Trophoblast cell (in vitro differentiated cells and primary cell): ENCODE results near the gene LAMB4.

Experiments
- DNase-seq, 2 donors: peaks; one replicate each; pipeline ENCODE4 v3.0.0-alpha.2; 2016
- H2AFZ ChIP-seq: 2 replicates; pipeline ENCODE4 v1.6.1; 2013; ENCODE audit warnings: low read length, moderate library complexity, mild to moderate bottlenecking; ENCODE audit not compliant: insufficient read depth, poor library complexity
- H2AK5ac ChIP-seq: 2 replicates; pipeline ENCODE4 v1.6.1; 2013; ENCODE audit warnings: mild to moderate bottlenecking, low read length
- H2BK120ac ChIP-seq: 2 replicates; pipeline ENCODE4 v1.6.1; 2013; ENCODE audit warnings: low read length, mild to moderate bottlenecking, moderate library complexity; ENCODE audit not compliant: insufficient read depth, poor library complexity
- H2BK12ac ChIP-seq: 2 replicates; pipeline ENCODE4 v1.6.1; 2013; ENCODE audit warnings: mild to moderate bottlenecking, low read length, moderate library complexity
- H2BK5ac ChIP-seq: 2 replicates; pipeline ENCODE4 v1.6.1; 2013; ENCODE audit warnings: low read length, low read depth, moderate library complexity, mild to moderate bottlenecking; ENCODE audit not compliant: poor library complexity
- H3K14ac ChIP-seq: 2 replicates; pipeline ENCODE4 v1.6.1; 2013; ENCODE audit warnings: mild to moderate bottlenecking, low read length
- H3K18ac ChIP-seq: 2 replicates; pipeline ENCODE4 v1.6.1; 2013; ENCODE audit warnings: mild to moderate bottlenecking, low read length
- H3K23ac ChIP-seq: 2 replicates; pipeline ENCODE4 v1.6.1; 2013; ENCODE audit warnings: low read length
- H3K27ac ChIP-seq: 2 replicates; pipeline ENCODE4 v1.5.1; 2013; ENCODE audit warnings: low read depth, mild to moderate bottlenecking, inconsistent platforms, low read length, moderate library complexity
- H3K27me3 ChIP-seq: 2 replicates; pipeline ENCODE4 v1.6.1; 2013; ENCODE audit warnings: inconsistent platforms, mild to moderate bottlenecking, low read length, moderate library complexity; ENCODE audit not compliant: insufficient read depth
- H3K36me3 ChIP-seq, 2 experiments: 1 replicate in 1 of 2; 2 replicates in 1 of 2; pipeline ENCODE4 v1.6.1; 2013; ENCODE audit warnings: low read length in 2 of 2, mild to moderate bottlenecking in 2 of 2, moderate library complexity in 1 of 2; ENCODE audit not compliant: insufficient read depth in 2 of 2, control insufficient read depth in 1 of 2
- H3K4ac ChIP-seq: 2 replicates; pipeline ENCODE4 v1.6.1; 2013; ENCODE audit warnings: low read depth, mild to moderate bottlenecking, low read length, moderate library complexity
- H3K4me1 ChIP-seq, 2 experiments: 1 replicate in 1 of 2; 2 replicates in 1 of 2; pipeline ENCODE4 v1.6.1; 2013; ENCODE audit warnings: low read length in 2 of 2, mild to moderate bottlenecking in 2 of 2, moderate library complexity in 1 of 2; ENCODE audit not compliant: insufficient read depth in 2 of 2, control insufficient read depth in 1 of 2
- H3K4me2 ChIP-seq: 2 replicates; pipeline ENCODE4 v1.6.1; 2013; ENCODE audit warnings: inconsistent platforms, mild to moderate bottlenecking, low read length, moderate library complexity
- H3K4me3 ChIP-seq: 2 replicates; pipeline ENCODE4 v1.5.1; 2013; ENCODE audit warnings: mild to moderate bottlenecking, low read depth, low read length, inconsistent platforms
- H3K79me1 ChIP-seq: one replicate; pipeline ENCODE4 v1.6.1; 2013; ENCODE audit warnings: low read length
- H3K79me2 ChIP-seq: 2 replicates; pipeline ENCODE4 v1.6.1; 2013; ENCODE audit warnings: low read length, mild to moderate bottlenecking; ENCODE audit not compliant: control insufficient read depth, insufficient read depth, poor library complexity
- H3K9ac ChIP-seq: 2 replicates; pipeline ENCODE4 v1.6.1; 2013; ENCODE audit warnings: mild to moderate bottlenecking, low read length
- H3K9me3 ChIP-seq: 2 replicates; pipeline ENCODE4 v1.6.1; 2013; ENCODE audit warnings: low read depth, mild to moderate bottlenecking, control low read depth, inconsistent platforms, low read length; ENCODE audit not compliant: insufficient read depth
- H4K12ac ChIP-seq: 2 replicates; pipeline ENCODE4 v1.6.1; 2013; ENCODE audit warnings: low read depth, mild to moderate bottlenecking, low read length, moderate library complexity
- H4K8ac ChIP-seq: 2 replicates; pipeline ENCODE4 v1.6.1; 2013; ENCODE audit warnings: low read depth, mild to moderate bottlenecking, low read length, moderate library complexity
- H4K91ac ChIP-seq: one replicate; pipeline ENCODE4 v1.6.1; 2013; ENCODE audit warnings: low read depth, mild to moderate bottlenecking, low read length, moderate library complexity
- WGBS: extraction: QIAGEN DNeasy Blood & Tissue Kit; methylation state at CpG from one replicate; pipeline ENCODE4 v1.1.7; 2013; ENCODE audit warnings: missing lambda C conversion rate; ENCODE audit not compliant: insufficient read length, insufficient coverage; ENCODE audit errors: extremely low coverage; 5-methylcytosine and 5-hydroxymethylcytosine counted together

Gene LAMB4

DNA sequence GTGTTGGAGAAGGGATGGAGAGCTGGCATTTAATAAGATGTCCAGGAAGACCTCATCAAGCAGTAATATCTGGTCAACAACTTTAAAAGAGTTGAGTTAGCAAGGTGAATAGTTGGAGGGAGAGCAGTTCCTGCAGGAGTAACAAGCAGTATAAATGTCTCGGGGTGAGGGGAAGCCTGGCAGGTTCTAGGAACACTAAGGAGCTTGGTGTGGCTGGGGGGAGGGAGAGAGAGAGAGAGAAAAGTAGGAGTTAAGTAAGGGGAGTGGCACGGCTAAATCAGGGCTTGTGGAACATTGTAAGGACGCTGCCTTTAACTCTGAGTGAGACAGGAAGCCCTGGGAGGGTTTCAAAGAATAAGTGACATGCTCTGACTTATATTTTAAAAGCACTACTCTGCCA lies 22.0 kb upstream of the LAMB4 start:
- no peak overlapping the region for H3K27ac ChIP-seq
- no peaks in the 10 kb centered on the region for H3K79me2 ChIP-seq
- H3K4me1 ChIP-seq, result no peaks in the 10 kb centered on the region
- H3K4me3 ChIP-seq, result no peak overlapping the region
- no peak overlapping the region for H4K8ac ChIP-seq
- no peak overlapping the region for H3K23ac ChIP-seq
- no peak overlapping the region for H2BK5ac ChIP-seq
- H4K91ac ChIP-seq, result no peak overlapping the region
- no CpG with 5 or more reads among the region's 3 CpGs for WGBS
- H3K14ac ChIP-seq, result no peak overlapping the region
- no peak for DNase-seq
- no peak overlapping the region for H2AFZ ChIP-seq
- H3K9me3 ChIP-seq, result no peaks in the 10 kb centered on the region
- no peak overlapping the region for H3K4me2 ChIP-seq
- H3K36me3 ChIP-seq, result no peaks in the 10 kb centered on the region
- no peak overlapping the region for H3K18ac ChIP-seq
- H3K79me1 ChIP-seq, result no peaks in the 10 kb centered on the region
- H3K27me3 ChIP-seq, result no peaks in the 10 kb centered on the region
- no peak overlapping the region for H3K9ac ChIP-seq
- no peak overlapping the region for H2AK5ac ChIP-seq
- H2BK12ac ChIP-seq, result no peak overlapping the region
- H2BK120ac ChIP-seq, result no peak overlapping the region
- H4K12ac ChIP-seq, result no peak overlapping the region
- H3K4ac ChIP-seq, result no peak overlapping the region

DNA sequence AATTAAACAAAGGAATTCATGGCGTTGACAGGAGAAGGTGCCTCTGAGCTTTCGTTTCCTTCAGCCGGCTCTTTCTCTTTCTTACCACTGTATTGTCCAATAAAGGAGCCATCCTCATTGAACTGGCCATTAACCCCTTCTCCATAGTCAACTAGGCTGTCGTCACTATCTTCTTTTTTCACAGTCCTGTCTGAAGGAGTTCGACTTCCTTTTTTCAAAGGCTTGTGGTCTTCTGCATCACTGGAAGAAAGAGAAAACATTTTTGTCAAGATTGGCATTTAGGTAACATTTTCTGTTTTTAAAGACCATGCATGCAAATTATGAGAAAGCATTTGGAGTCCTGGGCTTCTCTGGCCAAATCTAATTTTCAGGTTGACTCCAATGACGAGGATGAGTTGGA lies 19.7 kb upstream of the LAMB4 start:
- H3K79me2 ChIP-seq, result no peaks in the 10 kb centered on the region
- no peak overlapping the region for H3K18ac ChIP-seq
- H2BK120ac ChIP-seq, result no peak overlapping the region
- no peak overlapping the region for H3K4me3 ChIP-seq
- no peaks in the 10 kb centered on the region for H3K36me3 ChIP-seq
- H3K23ac ChIP-seq, result no peak overlapping the region
- H2BK5ac ChIP-seq, result no peak overlapping the region
- H2BK12ac ChIP-seq, result no peak overlapping the region
- H3K4me1 ChIP-seq, result no peaks in the 10 kb centered on the region
- H2AFZ ChIP-seq, result no peak overlapping the region
- H3K4me2 ChIP-seq, result no peak overlapping the region
- H2AK5ac ChIP-seq, result no peak overlapping the region
- no peak overlapping the region for H3K9ac ChIP-seq
- H3K4ac ChIP-seq, result no peak overlapping the region
- no peaks in the 10 kb centered on the region for H3K79me1 ChIP-seq
- no peak overlapping the region for H4K91ac ChIP-seq
- H3K27me3 ChIP-seq, result no peaks in the 10 kb centered on the region
- no CpG with 5 or more reads among the region's 6 CpGs for WGBS
- DNase-seq, result no peak
- H4K12ac ChIP-seq, result no peak overlapping the region
- no peak overlapping the region for H3K27ac ChIP-seq
- H4K8ac ChIP-seq, result no peak overlapping the region
- no peaks in the 10 kb centered on the region for H3K9me3 ChIP-seq
- no peak overlapping the region for H3K14ac ChIP-seq

DNA sequence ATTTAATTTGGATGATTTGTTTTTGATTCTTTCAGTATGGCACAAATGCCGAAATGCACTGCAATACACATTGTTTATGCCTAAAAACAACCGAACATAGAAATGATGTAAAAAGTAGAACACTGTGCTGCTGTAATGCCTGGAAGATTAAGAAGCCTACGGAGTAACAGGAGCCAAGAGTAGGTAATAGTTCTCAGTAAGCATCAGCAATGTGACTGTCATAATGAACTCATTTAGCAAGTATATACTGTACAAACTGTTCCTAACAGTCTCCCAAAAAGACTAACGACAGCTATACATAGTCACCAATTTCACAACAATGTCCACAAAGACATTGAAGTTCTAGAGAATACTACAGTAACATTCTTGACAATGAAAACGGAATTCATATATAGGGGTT lies 19.0 kb upstream of the LAMB4 start:
- Histone ChIP-seq H3K14ac (no peak overlapping the region), H2AFZ (no peak overlapping the region), H3K36me3 (no peaks in the 10 kb centered on the region), H2BK12ac (no peak overlapping the region), H3K4ac (no peak overlapping the region), H3K79me1 (no peaks in the 10 kb centered on the region), H3K27ac (no peak overlapping the region), H2BK5ac (no peak overlapping the region), H3K18ac (no peak overlapping the region), H2AK5ac (no peak overlapping the region), H3K4me1 (no peaks in the 10 kb centered on the region), H4K8ac (no peak overlapping the region), H3K79me2 (no peaks in the 10 kb centered on the region), H3K9me3 (no peaks in the 10 kb centered on the region), H3K4me2 (no peak overlapping the region), H4K91ac (no peak overlapping the region), H3K4me3 (no peak overlapping the region), H4K12ac (no peak overlapping the region), H3K9ac (no peak overlapping the region), H2BK120ac (no peak overlapping the region), H3K23ac (no peak overlapping the region), H3K27me3 (no peaks in the 10 kb centered on the region)
- DNase-seq, result no peak
- no CpG with 5 or more reads among the region's 5 CpGs for WGBS

DNA sequence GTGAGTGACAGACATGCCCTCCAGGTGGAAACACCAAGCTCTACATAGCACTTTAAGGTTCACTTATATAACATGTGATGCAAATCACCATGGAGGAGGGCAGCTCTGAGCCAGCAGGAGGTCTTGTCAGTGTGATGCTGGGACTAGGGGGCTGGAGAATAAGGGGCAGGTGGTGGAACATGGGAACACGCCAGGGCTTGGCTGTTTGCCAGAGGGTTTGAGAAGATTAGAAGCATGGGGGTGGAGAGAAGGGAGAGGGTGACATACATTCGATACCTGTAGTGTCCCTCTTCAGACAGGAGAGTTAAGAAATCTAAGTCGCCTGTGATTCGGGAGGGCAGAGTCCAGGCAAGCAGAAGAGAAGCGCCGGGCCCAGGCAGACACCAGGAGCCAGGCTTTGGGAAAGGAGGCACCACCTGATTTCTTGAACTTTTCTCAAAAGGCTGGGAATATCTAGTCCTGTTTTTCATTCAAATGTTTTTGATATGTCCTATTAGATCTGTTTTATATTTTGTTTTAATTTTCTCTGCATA lies 16.9 kb upstream of the LAMB4 start:
- Histone ChIP-seq H3K18ac (no peak overlapping the region), H4K91ac (no peak overlapping the region), H4K8ac (no peak overlapping the region), H2BK5ac (no peak overlapping the region), H2AFZ (no peak overlapping the region), H3K4me3 (no peak overlapping the region), H3K36me3 (no peaks in the 10 kb centered on the region), H3K4ac (no peak overlapping the region), H3K79me1 (no peaks in the 10 kb centered on the region), H2BK120ac (no peak overlapping the region), H3K79me2 (no peaks in the 10 kb centered on the region), H2AK5ac (no peak overlapping the region), H3K14ac (no peak overlapping the region), H4K12ac (no peak overlapping the region), H3K9me3 (no peaks in the 10 kb centered on the region), H3K9ac (no peak overlapping the region), H3K23ac (no peak overlapping the region), H3K27me3 (no peaks in the 10 kb centered on the region), H3K4me2 (no peak overlapping the region), H3K4me1 (no peaks in the 10 kb centered on the region), H2BK12ac (no peak overlapping the region), H3K27ac (no peak overlapping the region)
- no peak for DNase-seq
- WGBS, result no CpG with 5 or more reads among the region's 6 CpGs
